HepG2 (cell line): ENCODE results near the gene ATP9A. TPM values are rescaled to one million over a fixed set of nuclear protein-coding genes. Genes with fewer than 3 reads are reported as not detected.

Experiments
- ATAC-seq: fragments of 200-7000 bp; cut with Tn5 transposase; 3 replicates; pipeline ENCODE4 v1.9.1; 2020; ENCODE audit warnings: mild to moderate bottlenecking, moderate library complexity
- BruUV-seq: library from RNA; stranded (reverse); fragments of 400-500 nt; replicated peaks from 2 replicates; lab custom pipeline; 2021; lab: Mats Ljungman, UMichigan
- CTCF ChIA-PET: fragments of 300-600 bp; formaldehyde crosslinking; extraction: SDS; loops from one replicate; lab custom pipeline; 2021; ENCODE audit warnings: low total read pairs, inconsistent platforms, low intra/inter-chr PET ratio; lab: Yijun Ruan, JAX
- POLR2A ChIA-PET: fragments of 350-600 bp; sonication (Branson Sonifier 250); formaldehyde crosslinking; loops from one replicate; lab custom pipeline; 2020; ENCODE audit warnings: antibody characterized with exemption, inconsistent platforms; lab: Yijun Ruan, JAX
- DNase-seq: peaks from one replicate; pipeline ENCODE4 v3.0.0-alpha.2; 2015; ENCODE audit warnings: low spot score
- FAIRE-seq: peaks from 3 replicates; lab custom pipeline; 2011; peaks lifted over from hg19 to GRCh38; lab: Jason Lieb, UNC
- H2AFZ ChIP-seq: one replicate; pipeline ENCODE4 v1.6.1; 2011; ENCODE audit warnings: low read length, inconsistent platforms
- H3K27ac ChIP-seq: fragments of 300-600 bp; 3 replicates; pipeline ENCODE4 v1.8.0; 2011; ENCODE audit warnings: mixed run types, mild to moderate bottlenecking, mixed read lengths, low read length, inconsistent platforms; ENCODE audit not compliant: insufficient read depth; ENCODE audit errors: extremely low read length
- H3K27me3 ChIP-seq, 2 experiments: fragments of 200-600 bp in 1 of 2; 2 replicates in 1 of 2; 3 replicates in 1 of 2; pipeline versions ENCODE4 v1.6.0 to v1.8.0; 2011; ENCODE audit warnings: low read length in 2 of 2, mild to moderate bottlenecking in 2 of 2, moderate library complexity in 2 of 2, inconsistent platforms in 1 of 2; ENCODE audit not compliant: insufficient read depth in 2 of 2, control insufficient read depth in 1 of 2
- H3K36me3 ChIP-seq, 2 experiments: fragments of 200-600 bp in 1 of 2; replicated peaks in 1 of 2; 2 replicates in 1 of 2; 3 replicates in 1 of 2; pipeline versions ENCODE4 v1.5.1 to v1.8.0; 2011; ENCODE audit warnings: low read length in 2 of 2, inconsistent platforms in 1 of 2; ENCODE audit not compliant: insufficient read depth in 2 of 2, control insufficient read depth in 1 of 2
- H3K4me1 ChIP-seq: 2 replicates; pipeline ENCODE4 v1.5.1; 2012; ENCODE audit warnings: low read length, inconsistent platforms; ENCODE audit not compliant: insufficient read depth
- H3K4me2 ChIP-seq: 2 replicates; pipeline ENCODE4 v1.6.0; 2011; ENCODE audit warnings: low read depth, low read length, inconsistent platforms
- H3K4me3 ChIP-seq, 3 experiments: fragments of 200-600 bp in 1 of 3; sonication (generic), shearing (Covaris generic) in 1 of 3; replicated peaks in 1 of 3; 2 replicates each; pipeline ENCODE4 v1.5.1; 2011 to 2016; ENCODE audit warnings: low read length in 3 of 3, inconsistent platforms in 2 of 3, low read depth in 2 of 3, mild to moderate bottlenecking in 2 of 3, control low read depth in 1 of 3, mixed read lengths in 1 of 3; ENCODE audit not compliant: insufficient read depth in 1 of 3
- H3K79me2 ChIP-seq: one replicate; pipeline ENCODE4 v1.6.1; 2011; ENCODE audit warnings: low read length, inconsistent platforms; ENCODE audit not compliant: insufficient read depth
- H3K9ac ChIP-seq: 2 replicates; pipeline ENCODE4 v1.6.0; 2011; ENCODE audit warnings: mild to moderate bottlenecking, low read depth, low read length, inconsistent platforms; ENCODE audit not compliant: insufficient read depth
- H3K9me3 ChIP-seq: 2 replicates; pipeline ENCODE4 v1.5.1; 2012; ENCODE audit warnings: mild to moderate bottlenecking, low read length
- H4K20me1 ChIP-seq: 2 replicates; pipeline ENCODE4 v1.6.0; 2011; ENCODE audit warnings: inconsistent platforms, mild to moderate bottlenecking, low read length, moderate library complexity; ENCODE audit not compliant: insufficient read depth
- TAF1 ChIP-seq: sonication (generic); formaldehyde crosslinking; IDR thresholded peaks from 2 replicates; pipeline ENCODE4 v1.4.0; 2020; ENCODE audit warnings: missing genetic modification reagents
- TRAFD1 ChIP-seq: sonication (generic); formaldehyde crosslinking; IDR thresholded peaks from 2 replicates; pipeline ENCODE4 v1.5.1; 2020; ENCODE audit warnings: missing genetic modification reagents, mild to moderate bottlenecking, borderline replicate concordance
- ZBTB40 ChIP-seq, 2 experiments: fragments of 450-650 bp in 1 of 2; sonication (generic) in 1 of 2; formaldehyde crosslinking in 1 of 2; IDR thresholded peaks; 2 replicates each; pipeline versions ENCODE4 v1.6.1 to v1.8.0; 2016 to 2022; ENCODE audit warnings: antibody characterized with exemption in 1 of 2, mild to moderate bottlenecking in 1 of 2, missing genetic modification reagents in 1 of 2
- ZIK1 ChIP-seq: sonication (generic); formaldehyde crosslinking; IDR thresholded peaks from 2 replicates; pipeline ENCODE4 v1.5.0; 2020; ENCODE audit warnings: mild to moderate bottlenecking, low read depth, missing genetic modification reagents, borderline replicate concordance
- ZNF180 ChIP-seq: sonication (generic); formaldehyde crosslinking; IDR thresholded peaks from 2 replicates; pipeline ENCODE4 v1.4.0; 2020; ENCODE audit warnings: low read depth, missing genetic modification reagents, borderline replicate concordance
- ZNF432 ChIP-seq: sonication (generic); formaldehyde crosslinking; IDR thresholded peaks from 2 replicates; pipeline ENCODE4 v1.5.0; 2020; ENCODE audit warnings: missing genetic modification reagents, mild to moderate bottlenecking, borderline replicate concordance
- ZNF510 ChIP-seq: sonication (generic); formaldehyde crosslinking; IDR thresholded peaks from 2 replicates; pipeline ENCODE4 v1.4.0; 2020; ENCODE audit warnings: low read depth, mild to moderate bottlenecking, missing genetic modification reagents
- ZNF792 ChIP-seq: IDR thresholded peaks from 2 replicates; pipeline ENCODE4 v1.6.1; 2016
- WGBS: methylation state at CpG from one replicate; pipeline ENCODE4 v1.1.6; 2017; ENCODE audit warnings: low lambda C conversion rate; 5-methylcytosine and 5-hydroxymethylcytosine counted together
- in situ Hi-C: cut with HindIII; loops from 2 replicates; pipeline ENCODE4 v1.10.0; 2017; ENCODE audit warnings: low pct_unique_long_range_greater_than_20kb; ENCODE audit not compliant: extremely low pct_ligation_motif_present
- intact Hi-C: fragments of 100-400 bp; cut with micrococcal nuclease; formaldehyde crosslinking; loops from one replicate; pipeline ENCODE4 v1.10.0; 2022; ENCODE audit not compliant: unreplicated experiment
- polyA plus RNA-seq, 8 experiments: library from polyadenylated mRNA; depleted of rRNA in 3 of 8; stranded (reverse) in 7 of 8; unstranded in 1 of 8; fragments of >200 nt; fragmentation: Illumina TruSeq in 4 of 8; extraction: Trizol in 4 of 8; gene quantifications; 2 replicates each; pipeline versions ENCODE4 v1.2.1 to v1.2.3, GENCODE V29; 2011 to 2016; ENCODE audit warnings: low read depth in 4 of 8, missing spikeins in 1 of 8, mixed read lengths in 1 of 8; ENCODE audit not compliant: insufficient read depth in 1 of 8
- total RNA-seq, 5 experiments: library from RNA; depleted of rRNA; stranded (reverse); fragments of >200 nt; fragmentation: Illumina TruSeq; extraction: Trizol; gene quantifications; 2 replicates each; pipeline ENCODE4 v1.2.3, GENCODE V29; 2016; ENCODE audit warnings: low read depth in 1 of 5

The ATP9A gene
- total and polyA plus RNA-seq, 2 of the 13 experiments (the other 11 are each of a cell fraction or from before 2014, with no cell fraction given), result 11.8 to 18.5 TPM

- TF ChIP-seq ZBTB40 (IDR thresholded peaks at IDR 0.05), result no peak
- no peak for TF ChIP-seq ZBTB40 (CRISPR knock-in tag; IDR thresholded peaks at IDR 0.05)
These were observed 184.1 kb downstream of the ATP9A start (continued) for GRCh38 chr20:51584116-51584515.

GRCh38 chr20:51583499-51583898, 184.7 kb downstream of the ATP9A start:
- ChIA-PET POLR2A (no interaction called here), CTCF (no interaction called here)
- no peak overlapping the region for H2AFZ ChIP-seq
- H3K4me3 ChIP-seq, result no peak overlapping the region
- ATAC-seq (no peak), DNase-seq (no peak), FAIRE-seq (no peak)
- BruUV-seq, result no TSS peak
- in situ Hi-C loops (loop anchor here (25.0 kb wide), 1 partner anchor 596 kb away; no protein-coding TSS in a partner anchor), intact Hi-C loops (no loop called here)
- H3K9ac ChIP-seq, result no peak overlapping the region
- no peaks in the 10 kb centered on the region for H3K79me2 ChIP-seq
- no peak overlapping the region for H3K4me2 ChIP-seq
- peaks cover 0 to 33% of the 10 kb centered on the region in 2 experiments; a peak in 1 of 5 replicates for H3K27me3 ChIP-seq
- WGBS, result 61% methylated on average over 14 of the region's 14 CpGs
- H3K27ac ChIP-seq, result no peak overlapping the region
- no peaks in the 10 kb centered on the region for H4K20me1 ChIP-seq
- no peaks in the 10 kb centered on the region for H3K36me3 ChIP-seq
- no peaks in the 10 kb centered on the region for H3K4me1 ChIP-seq
- no peaks in the 10 kb centered on the region for H3K9me3 ChIP-seq
- TF ChIP-seq TAF1 (CRISPR knock-in tag) (no peak), ZNF792 (CRISPR knock-in tag) (no peak), ZNF510 (CRISPR knock-in tag) (no peak), ZNF180 (no peak), ZIK1 (no peak), TRAFD1 (CRISPR knock-in tag) (no peak), ZNF432 (no peak)
